ENCODE results near the gene KCNQ5.

DNA sequence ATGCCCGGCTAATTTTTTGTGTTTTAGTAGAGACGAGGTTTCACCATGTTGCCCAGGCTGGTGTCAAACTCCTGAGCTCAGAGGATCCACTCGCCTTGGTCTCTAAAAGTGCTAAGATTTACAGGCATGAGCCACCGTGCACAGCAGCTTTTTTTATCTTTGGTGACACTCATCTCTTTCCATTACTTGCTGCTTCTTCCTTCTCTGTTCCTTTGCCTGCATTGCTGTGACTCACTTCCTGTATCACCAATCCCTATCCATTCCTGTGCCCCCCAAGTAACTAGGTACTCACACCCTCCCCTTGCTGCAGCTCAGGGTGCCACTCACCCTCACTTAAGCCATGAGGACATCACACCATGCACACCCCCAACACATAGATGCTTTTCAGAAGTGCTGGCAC, 578.9 kb downstream of the KCNQ5 start:
- TF ChIP-seq EZH2 (IDR thresholded peaks at IDR 0.05) (no peak), EZH2phosphoT487 (IDR thresholded peaks at IDR 0.05) (no peak)
